NCI-H1105 treated with DMSO at 0.1 percent for 48 hours (cell line): ENCODE measurements around the gene SEC24C.
A peak's percentile ranks its signal among the peaks of the same experiment; 100 is the strongest.
"Not testable (repeated sequence)": the region's sequence is repeated elsewhere in the genome, so short reads cannot be mapped to it uniquely, and the experiment has no call there.

ENCODE experiments used
- DNase-seq: peaks from one replicate; lab custom pipeline; 2025; lab: John Stamatoyannopoulos, UW

SEC24C gene

DNA sequence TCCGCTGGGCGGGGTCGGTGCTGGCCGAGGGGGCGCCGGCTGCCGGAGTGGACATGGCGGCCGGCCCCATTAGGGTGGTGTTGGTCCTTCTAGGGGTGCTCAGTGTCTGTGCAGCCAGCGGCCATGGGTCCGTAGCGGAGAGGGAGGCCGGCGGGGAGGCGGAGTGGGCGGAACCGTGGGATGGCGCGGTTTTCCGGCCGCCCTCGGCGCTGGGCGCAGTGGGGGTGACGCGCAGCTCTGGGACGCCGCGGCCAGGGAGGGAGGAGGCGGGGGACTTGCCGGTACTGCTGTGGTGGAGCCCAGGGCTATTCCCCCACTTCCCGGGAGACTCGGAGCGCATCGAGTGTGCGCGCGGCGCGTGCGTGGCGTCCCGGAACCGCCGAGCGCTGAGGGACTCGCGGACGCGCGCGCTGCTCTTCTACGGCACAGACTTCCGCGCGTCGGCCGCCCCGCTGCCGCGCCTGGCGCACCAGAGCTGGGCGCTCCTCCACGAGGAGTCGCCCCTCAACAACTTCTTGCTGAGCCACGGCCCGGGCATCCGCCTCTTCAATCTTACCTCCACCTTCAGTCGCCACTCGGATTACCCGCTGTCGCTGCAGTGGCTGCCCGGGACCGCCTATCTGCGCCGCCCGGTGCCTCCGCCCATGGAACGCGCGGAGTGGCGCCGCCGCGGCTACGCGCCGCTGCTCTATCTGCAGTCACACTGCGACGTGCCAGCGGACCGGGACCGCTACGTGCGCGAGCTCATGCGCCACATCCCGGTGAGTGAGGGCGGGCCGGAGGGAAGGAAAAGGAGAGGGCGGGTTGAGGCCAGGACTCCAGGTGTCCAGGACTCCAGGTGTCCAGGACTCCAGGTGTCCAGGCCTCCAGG is 28.3 kb downstream of the SEC24C start:
- DNase-seq = peak; percentile 44

DNA sequence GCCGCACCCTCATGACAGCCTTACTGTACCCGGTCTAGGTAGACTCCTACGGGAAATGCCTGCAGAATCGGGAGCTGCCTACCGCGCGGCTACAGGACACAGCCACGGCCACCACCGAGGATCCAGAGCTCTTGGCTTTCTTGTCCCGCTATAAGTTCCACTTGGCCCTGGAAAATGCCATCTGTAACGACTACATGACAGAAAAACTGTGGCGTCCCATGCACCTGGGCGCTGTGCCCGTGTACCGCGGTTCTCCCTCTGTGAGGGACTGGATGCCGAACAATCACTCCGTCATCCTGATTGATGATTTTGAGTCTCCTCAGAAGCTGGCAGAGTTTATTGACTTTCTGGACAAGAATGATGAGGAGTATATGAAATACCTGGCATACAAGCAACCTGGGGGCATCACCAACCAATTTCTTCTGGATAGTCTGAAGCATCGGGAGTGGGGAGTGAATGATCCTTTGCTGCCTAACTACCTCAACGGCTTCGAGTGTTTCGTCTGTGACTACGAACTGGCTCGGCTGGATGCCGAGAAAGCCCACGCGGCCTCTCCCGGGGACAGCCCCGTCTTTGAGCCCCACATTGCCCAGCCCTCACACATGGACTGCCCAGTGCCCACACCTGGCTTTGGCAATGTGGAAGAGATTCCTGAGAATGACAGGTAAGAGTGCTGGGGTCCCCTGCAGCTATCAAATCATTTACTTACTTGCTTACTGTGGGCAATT is 29.1 kb downstream of the SEC24C start:
- DNase-seq = peak; percentile 44

- no peak for DNase-seq
Observed at GRCh38 chr10:73774637-73775036, 30.5 kb downstream of the SEC24C start.

DNA sequence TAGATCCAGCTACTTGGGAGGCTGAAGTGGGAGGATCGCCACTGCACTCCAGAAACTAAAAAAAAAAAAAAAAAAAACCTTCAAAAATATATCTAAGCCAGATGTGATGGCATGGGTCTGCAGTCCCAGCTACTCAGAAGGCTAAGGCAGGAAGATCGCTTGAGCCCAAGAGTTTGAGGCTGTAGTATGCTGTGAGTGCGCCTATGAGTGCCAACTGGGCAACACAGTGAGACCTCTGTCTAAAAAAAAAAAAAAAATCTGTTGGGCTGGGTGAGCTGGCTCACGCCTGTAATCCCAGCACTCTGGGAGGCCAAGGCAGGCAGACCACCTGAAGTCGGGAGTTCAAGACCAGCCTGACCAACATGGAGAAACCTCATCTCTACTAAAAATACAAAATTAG is 34.8 kb downstream of the SEC24C start:
- no peak for DNase-seq

- no peak for DNase-seq
Observed at GRCh38 chr10:73779539-73780197, 35.5 kb downstream of the SEC24C start.

GRCh38 chr10:73780301-73780700 is 36.1 kb downstream of the SEC24C start:
- no peak for DNase-seq

GRCh38 chr10:73780966-73781365 is 36.8 kb downstream of the SEC24C start:
- no peak for DNase-seq

GRCh38 chr10:73781548-73781878 is 37.3 kb downstream of the SEC24C start:
- DNase-seq = no peak

- DNase-seq = peak; percentile 69
Observed at GRCh38 chr10:73781879-73782748, 37.9 kb downstream of the SEC24C start, which contains the start of gene CHCHD1. Gene CHCHD1 (plus strand): TSS chr10:73782048. CDS start chr10:73782076, 28 bp downstream.

GRCh38 chr10:73782749-73783085 is 38.5 kb downstream of the SEC24C start:
- no peak for DNase-seq

DNA sequence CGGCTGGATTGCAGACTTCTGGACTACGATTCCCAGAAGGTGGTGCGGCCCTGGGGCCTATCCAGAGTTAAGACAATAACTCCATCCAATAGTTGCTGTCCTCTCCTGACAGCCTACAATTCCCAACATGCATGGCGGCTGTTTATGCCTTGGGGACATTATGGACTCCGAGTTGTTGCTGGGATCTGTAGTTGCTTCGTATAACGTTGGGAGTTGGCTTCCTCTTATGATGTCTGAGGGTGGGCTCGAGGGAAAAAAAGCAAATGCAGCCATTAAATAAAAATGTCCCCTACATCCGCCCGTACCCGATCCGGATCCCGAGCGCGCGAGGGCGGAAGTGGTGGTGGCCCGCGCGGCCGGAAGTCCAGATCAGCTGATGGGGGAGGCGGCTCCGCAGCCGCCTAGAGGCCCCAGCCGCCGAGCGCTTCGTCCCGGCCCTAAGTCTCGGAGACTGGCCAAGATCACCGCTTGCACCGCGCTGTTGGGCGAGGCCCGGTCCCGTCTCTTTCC is 41.1 kb downstream of the SEC24C start, which contains the start of gene ZSWIM8:
TSS of gene ZSWIM8 (plus strand) at position 396 of the 510 bp plus-strand sequence. CDS start 273 bp downstream, outside the sequence.
- DNase-seq = peak; percentile 84

GRCh38 chr10:73785721-73786511 is 41.7 kb downstream of the SEC24C start:
- no peak for DNase-seq

- no peak for DNase-seq
Observed at GRCh38 chr10:73786512-73786885, 42.3 kb downstream of the SEC24C start.

GRCh38 chr10:73787031-73787800 is 43.0 kb downstream of the SEC24C start:
- not testable (repeated sequence) for DNase-seq

- no peak for DNase-seq
Observed at GRCh38 chr10:73788864-73789658, 44.9 kb downstream of the SEC24C start.

DNA sequence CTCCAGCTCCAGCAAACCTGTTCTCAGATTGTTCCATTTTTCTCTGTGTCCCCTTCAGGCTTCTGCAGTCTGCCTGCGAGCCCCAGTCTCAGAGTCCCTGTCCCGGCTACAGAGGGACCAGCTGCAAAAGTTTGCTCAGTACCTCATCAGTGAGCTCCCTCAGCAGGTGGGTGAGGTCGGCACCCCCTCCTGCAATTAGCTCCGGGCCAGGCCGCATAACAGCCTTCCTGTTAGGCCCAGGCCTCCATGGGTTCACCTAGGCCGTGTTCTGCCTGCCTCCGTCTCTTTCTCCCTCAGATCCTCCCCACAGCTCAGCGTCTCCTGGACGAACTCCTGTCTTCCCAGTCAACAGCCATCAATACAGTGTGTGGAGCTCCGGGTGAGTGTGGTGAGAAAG is 45.5 kb downstream of the SEC24C start:
- DNase-seq = no peak

DNA sequence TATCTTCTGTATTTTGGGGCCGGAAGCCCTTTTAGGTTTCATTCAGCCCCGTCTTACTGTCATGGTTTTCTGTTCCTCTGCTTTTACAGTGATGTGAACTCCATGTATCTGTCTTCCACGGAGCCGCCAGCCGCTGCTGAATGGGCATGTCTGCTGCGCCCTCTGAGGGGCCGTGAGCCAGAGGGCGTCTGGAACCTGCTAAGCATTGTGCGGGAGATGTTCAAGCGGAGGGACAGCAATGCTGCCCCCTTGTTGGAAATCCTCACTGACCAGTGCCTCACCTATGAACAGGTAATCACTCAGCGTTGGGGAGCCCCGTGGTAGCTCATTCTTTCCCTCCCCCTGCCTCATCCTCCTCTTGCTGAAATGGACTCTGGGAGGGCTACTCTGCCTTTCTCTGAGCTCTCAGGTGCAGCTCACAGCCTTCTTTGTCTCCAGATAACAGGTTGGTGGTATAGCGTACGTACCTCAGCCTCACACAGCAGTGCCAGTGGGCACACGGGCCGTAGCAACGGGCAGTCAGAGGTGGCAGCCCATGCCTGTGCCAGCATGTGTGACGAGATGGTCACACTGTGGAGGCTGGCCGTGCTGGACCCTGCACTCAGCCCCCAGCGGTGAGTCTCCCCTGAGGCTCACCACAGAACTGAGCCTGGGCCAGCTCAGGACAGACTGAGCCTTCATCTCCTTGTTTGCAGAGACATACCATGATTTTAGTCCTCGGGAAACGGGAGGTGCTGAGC is 46.9 kb downstream of the SEC24C start:
- no peak for DNase-seq

DNA sequence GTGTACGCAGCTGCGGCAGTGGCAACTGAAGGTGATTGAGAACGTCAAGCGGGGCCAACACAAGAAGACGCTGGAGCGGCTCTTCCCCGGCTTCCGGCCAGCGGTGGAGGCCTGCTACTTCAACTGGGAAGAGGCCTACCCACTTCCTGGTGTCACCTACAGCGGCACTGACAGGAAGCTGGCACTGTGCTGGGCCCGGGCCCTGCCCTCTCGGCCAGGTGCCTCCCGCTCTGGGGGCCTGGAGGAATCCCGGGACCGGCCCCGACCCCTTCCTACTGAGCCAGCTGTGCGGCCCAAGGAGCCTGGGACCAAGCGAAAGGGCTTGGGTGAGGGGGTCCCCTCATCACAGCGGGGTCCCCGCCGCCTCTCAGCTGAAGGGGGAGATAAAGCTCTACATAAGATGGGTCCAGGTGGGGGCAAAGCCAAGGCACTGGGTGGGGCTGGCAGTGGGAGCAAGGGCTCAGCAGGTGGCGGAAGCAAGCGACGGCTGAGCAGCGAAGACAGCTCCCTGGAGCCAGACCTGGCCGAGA is 47.8 kb downstream of the SEC24C start:
- DNase-seq = no peak
